Left lung (tissue), 10 donors: ENCODE measurements around the gene RAB20. TPM values are rescaled to one million over a fixed set of nuclear protein-coding genes. Genes with fewer than 3 reads are reported as not detected.

ENCODE experiments used
- ATAC-seq: fragments of 200-7000 bp; cut with Tn5 transposase; one replicate; pipeline ENCODE4 v1.9.1; 2020; ENCODE audit warnings: moderate library complexity
- DNase-seq, 4 donors: peaks; one replicate each; pipeline ENCODE4 v3.0.0-alpha.2; 2013 to 2020
- H3K27ac ChIP-seq, 2 donors: fragments of 200-600 bp; sonication (generic) in 1 of 2; one replicate each; pipeline versions ENCODE4 v1.5.0 to v1.8.0; 2020 to 2021
- H3K27me3 ChIP-seq, 2 donors: fragments of 200-600 bp; sonication (generic) in 1 of 2; one replicate each; pipeline versions ENCODE4 v1.5.0 to v1.8.0; 2020 to 2021
- H3K36me3 ChIP-seq, 2 donors: fragments of 200-600 bp; sonication (generic) in 1 of 2; one replicate each; pipeline versions ENCODE4 v1.5.0 to v1.8.0; 2020 to 2021
- H3K4me1 ChIP-seq, 2 donors: fragments of 200-600 bp; one replicate each; pipeline ENCODE4 v1.8.0; 2021
- H3K4me3 ChIP-seq, 2 donors: fragments of 200-600 bp; sonication (generic) in 1 of 2; one replicate each; pipeline versions ENCODE4 v1.5.0 to v1.8.0; 2020 to 2021; ENCODE audit warnings: mild to moderate bottlenecking in 1 of 2
- H3K9me3 ChIP-seq, 2 donors: fragments of 200-600 bp; sonication (generic) in 1 of 2; one replicate each; pipeline versions ENCODE4 v1.5.0 to v1.8.0; 2020 to 2021
- intact Hi-C, 2 donors: fragments of 100-400 bp; cut with DNase I; formaldehyde crosslinking; loops; one replicate each; pipeline versions ENCODE4 v1.11.2 to v1.14.2; 2022
- polyA plus RNA-seq, 6 donors: library from polyadenylated mRNA; unstranded; fragments of 120-200 nt; gene quantifications; one replicate each; pipeline ENCODE4 v1.2.1, GENCODE V29; 2013; ENCODE audit not compliant: insufficient read length in 6 of 6
- total RNA-seq, 2 donors: library from RNA; stranded (reverse); fragmentation: NEBNext Ultra II Directional; extraction: Animal tissue kit (Norgen Biotek cat#: 25700); gene quantifications; one replicate each; pipeline ENCODE4 v1.2.1, GENCODE V29; 2021
- TF ChIP-seq, protein P1 (sequence below), 2 donors: fragments of 200-600 bp; sonication (generic) in 1 of 2; IDR thresholded peaks; one replicate each; pipeline versions ENCODE4 v1.5.0 to v1.8.0; 2021; ENCODE audit warnings: antibody characterized with exemption in 2 of 2
- donor health status: DM: no; HTN: yes; CAD: no.
- donor health status: DM: no; HTN: no; CAD: no.

The RAB20 gene
- total and polyA plus RNA-seq, 8 donors = 20.1 to 42.4 (median 21.3) TPM

DNA sequence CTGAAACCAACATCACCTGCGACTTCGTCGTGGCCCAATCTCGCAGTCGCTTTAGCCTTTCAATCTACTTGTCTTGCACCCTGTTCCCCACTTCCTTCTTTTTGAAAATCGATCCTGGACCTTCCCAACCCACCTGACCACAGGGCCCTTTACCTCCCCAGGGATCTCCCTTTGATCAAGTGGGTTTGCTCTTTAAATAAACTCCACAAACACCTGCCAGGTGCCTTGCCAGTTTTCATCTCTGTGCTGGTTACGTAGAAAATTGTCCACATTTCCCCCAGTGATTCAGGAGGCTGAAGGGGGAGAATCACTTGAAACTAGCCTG lies 14.5 kb upstream of the RAB20 start:
- Histone ChIP-seq H3K4me3 (no peak overlapping the region), H3K4me1 (peaks cover 0 to 8% of the 10 kb centered on the region in 2 donors), H3K27me3 (peaks cover 16 to 45% of the 10 kb centered on the region in 2 donors), H3K9me3 (no peaks in the 10 kb centered on the region), H3K36me3 (no peaks in the 10 kb centered on the region), H3K27ac (peak overlapping the region in 1 of 2 donors; percentile 28)
- intact Hi-C loops = no loop called here
- no peak for ATAC-seq
- DNase-seq = no peak
- TF ChIP-seq, protein P1, sequence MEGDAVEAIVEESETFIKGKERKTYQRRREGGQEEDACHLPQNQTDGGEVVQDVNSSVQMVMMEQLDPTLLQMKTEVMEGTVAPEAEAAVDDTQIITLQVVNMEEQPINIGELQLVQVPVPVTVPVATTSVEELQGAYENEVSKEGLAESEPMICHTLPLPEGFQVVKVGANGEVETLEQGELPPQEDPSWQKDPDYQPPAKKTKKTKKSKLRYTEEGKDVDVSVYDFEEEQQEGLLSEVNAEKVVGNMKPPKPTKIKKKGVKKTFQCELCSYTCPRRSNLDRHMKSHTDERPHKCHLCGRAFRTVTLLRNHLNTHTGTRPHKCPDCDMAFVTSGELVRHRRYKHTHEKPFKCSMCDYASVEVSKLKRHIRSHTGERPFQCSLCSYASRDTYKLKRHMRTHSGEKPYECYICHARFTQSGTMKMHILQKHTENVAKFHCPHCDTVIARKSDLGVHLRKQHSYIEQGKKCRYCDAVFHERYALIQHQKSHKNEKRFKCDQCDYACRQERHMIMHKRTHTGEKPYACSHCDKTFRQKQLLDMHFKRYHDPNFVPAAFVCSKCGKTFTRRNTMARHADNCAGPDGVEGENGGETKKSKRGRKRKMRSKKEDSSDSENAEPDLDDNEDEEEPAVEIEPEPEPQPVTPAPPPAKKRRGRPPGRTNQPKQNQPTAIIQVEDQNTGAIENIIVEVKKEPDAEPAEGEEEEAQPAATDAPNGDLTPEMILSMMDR (IDR thresholded peaks at IDR 0.05) = no peak

DNA sequence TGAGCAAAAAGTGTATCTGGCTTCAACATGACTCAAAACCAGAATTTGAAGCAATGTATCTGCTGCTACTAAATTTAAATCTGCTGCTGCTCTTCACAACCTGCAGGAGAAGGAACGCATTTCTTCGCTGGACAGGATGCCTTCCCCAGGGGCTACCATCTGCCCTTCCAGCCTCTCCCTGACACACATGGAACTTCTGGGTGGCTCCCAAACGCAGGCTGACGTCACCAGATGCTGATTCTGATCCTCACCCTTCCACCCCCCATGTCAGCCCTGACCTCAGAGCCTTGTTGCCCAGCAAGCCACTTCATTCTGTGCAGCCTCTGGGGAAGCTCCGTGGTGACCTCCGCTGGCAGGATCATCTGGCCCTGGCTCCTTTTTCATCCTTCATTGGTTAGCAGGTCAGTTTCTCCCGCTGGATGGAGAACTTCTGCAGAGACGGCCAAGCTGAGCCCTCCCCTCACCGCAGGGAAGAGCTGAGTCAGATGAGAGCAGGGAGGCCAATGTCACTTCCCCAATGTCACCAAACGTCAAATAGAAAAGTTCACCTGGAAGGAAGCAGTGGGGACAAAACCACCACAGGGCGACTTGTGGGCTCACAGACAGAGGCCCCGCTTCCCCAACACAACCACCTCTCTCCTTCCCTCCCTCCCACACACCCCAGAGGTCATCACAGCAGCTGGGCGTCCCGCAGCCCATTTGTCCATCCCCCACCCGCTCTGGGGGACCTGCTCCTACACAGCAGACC lies 14.0 kb upstream of the RAB20 start:
- H3K27me3 ChIP-seq = peaks cover 16 to 50% of the 10 kb centered on the region in 2 donors
- H3K4me3 ChIP-seq = no peak overlapping the region
- TF ChIP-seq, protein P1 (IDR thresholded peaks at IDR 0.05) = no peak
- no peaks in the 10 kb centered on the region for H3K9me3 ChIP-seq
- DNase-seq (peak in 1 of 4 donors; percentile 55), ATAC-seq (peak; percentile 69)
- H3K27ac ChIP-seq = peak overlapping the region in 1 of 2 donors; percentile 28
- peaks cover 0 to 8% of the 10 kb centered on the region in 2 donors for H3K4me1 ChIP-seq
- intact Hi-C loops = no loop called here
- H3K36me3 ChIP-seq = no peaks in the 10 kb centered on the region

DNA sequence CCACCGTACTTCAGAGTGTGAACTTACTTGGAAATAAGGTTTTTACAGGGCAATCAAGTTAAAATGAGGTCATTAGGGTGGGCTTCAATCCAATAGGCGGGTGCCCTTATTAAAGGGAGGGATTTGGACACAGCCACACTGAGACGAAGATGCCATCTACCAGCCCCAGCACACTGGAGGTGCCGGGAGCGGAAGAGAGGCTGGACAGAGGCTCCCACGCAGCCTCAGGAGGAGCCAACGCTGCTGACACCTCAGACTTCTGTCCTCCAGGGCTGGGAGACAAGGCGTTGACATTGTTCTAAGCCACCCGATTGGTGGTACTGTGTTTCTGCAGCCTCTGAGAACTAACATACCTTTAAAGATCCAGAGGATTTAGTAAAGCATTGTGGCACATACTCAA lies 12.6 kb upstream of the RAB20 start:
- no peak for DNase-seq

DNA sequence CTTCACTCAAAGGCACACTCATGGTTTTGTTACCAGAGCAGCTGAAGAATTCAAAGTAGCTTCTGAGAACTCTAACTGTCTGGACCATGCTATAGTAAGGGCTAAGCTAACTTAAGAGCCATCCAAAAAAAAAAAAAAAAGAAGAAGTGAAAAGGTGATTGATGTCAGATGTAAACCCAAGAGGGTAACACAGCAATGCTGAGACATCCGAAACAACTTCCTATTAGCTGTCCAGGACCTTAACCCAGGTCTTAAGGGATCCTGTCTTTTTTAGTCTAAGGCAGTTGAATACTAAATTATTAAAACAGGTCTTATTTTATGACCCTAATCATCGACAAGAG lies 11.2 kb upstream of the RAB20 start:
- Histone ChIP-seq H3K27me3 (peaks cover 16 to 50% of the 10 kb centered on the region in 2 donors), H3K4me3 (no peak overlapping the region), H3K36me3 (no peaks in the 10 kb centered on the region), H3K27ac (no peak overlapping the region), H3K9me3 (no peaks in the 10 kb centered on the region), H3K4me1 (peaks cover 0 to 8% of the 10 kb centered on the region in 2 donors)
- intact Hi-C loops = no loop called here
- no peak for DNase-seq
- TF ChIP-seq, protein P1 (IDR thresholded peaks at IDR 0.05) = no peak
- ATAC-seq = no peak

More for the DNA sequence above, 12.6 kb upstream of the RAB20 start:
- H3K36me3 ChIP-seq = no peaks in the 10 kb centered on the region
- intact Hi-C loops = no loop called here
- ATAC-seq = no peak
- peaks cover 0 to 8% of the 10 kb centered on the region in 2 donors for H3K4me1 ChIP-seq
- H3K27me3 ChIP-seq = peaks cover 16 to 50% of the 10 kb centered on the region in 2 donors
- TF ChIP-seq, protein P1 (IDR thresholded peaks at IDR 0.05) = no peak
- no peak overlapping the region for H3K27ac ChIP-seq
- no peaks in the 10 kb centered on the region for H3K9me3 ChIP-seq
- H3K4me3 ChIP-seq = no peak overlapping the region

DNA sequence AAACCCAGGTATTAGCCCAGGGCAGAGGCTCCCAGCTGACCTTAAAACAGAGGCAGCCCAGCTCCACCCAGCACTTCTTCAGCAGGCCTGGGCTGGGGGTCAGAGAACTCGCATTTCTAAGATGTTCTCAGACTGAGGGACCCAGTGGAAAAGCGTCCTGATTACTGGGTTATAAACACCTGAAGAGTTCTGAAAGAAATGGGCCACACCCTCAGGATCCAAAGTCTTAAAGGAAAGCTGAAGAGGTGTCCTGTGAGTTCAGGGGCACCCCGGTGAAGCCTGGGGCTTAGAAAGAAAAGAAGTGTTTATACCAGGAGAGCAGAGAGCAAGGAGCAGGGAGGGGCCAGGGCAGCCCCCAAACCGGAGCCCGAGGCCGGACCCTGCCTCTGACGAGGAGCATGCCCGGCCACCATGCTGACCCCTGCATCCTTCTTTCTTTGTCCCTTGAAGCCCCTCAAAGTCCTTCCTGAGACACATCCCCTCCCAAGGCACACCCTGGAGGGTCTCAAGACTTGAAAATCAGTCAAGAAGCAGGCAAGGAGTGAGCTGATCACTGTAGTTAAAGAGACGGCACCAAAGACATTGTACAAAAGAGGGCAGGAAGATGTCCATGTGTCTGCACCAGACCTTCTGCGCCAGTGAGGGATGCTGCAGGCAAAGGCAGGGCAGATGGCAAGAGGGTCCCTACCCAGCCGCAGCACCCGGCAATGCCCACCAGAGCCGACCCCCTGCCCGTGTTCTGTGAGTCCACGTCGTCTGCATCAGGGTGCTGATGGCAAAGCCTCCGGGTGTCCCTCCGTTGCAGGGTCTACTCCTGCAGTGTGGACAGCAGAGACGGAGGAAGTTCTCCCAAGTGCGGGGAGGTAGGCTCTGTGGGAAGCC lies 10.6 kb upstream of the RAB20 start:
- Histone ChIP-seq H3K27ac (no peak overlapping the region), H3K9me3 (no peaks in the 10 kb centered on the region), H3K36me3 (no peaks in the 10 kb centered on the region), H3K27me3 (peaks cover 16 to 50% of the 10 kb centered on the region in 2 donors), H3K4me3 (no peak overlapping the region), H3K4me1 (peaks cover 0 to 8% of the 10 kb centered on the region in 2 donors)
- TF ChIP-seq, protein P1 (IDR thresholded peaks at IDR 0.05) = no peak
- intact Hi-C loops = no loop called here
- DNase-seq (no peak), ATAC-seq (no peak)
